Stimulated activated CD8-positive, alpha-beta memory T cell treated with anti-CD3 and anti-CD28 coated beads, Interleukin-15, amount 100 ng/mL, for 24 hours (primary cell): ENCODE data around the gene EEF2K.
A peak's percentile ranks its signal among the peaks of the same experiment; 100 is the strongest.
"Not testable (repeated sequence)": the region's sequence is repeated elsewhere in the genome, so short reads cannot be mapped to it uniquely, and the experiment has no call there.

Source experiments
- DNase-seq: peaks from one replicate; pipeline ENCODE4 v3.0.0-alpha.2; 2020; ENCODE audit warnings: low read depth

The EEF2K gene

GRCh38 chr16:22206013-22206841, at the start of gene EEF2K:
Gene EEF2K, plus strand, starts transcription at chr16:22206278. Its CDS starts 19,452 bp downstream, at chr16:22225730.
- DNase-seq, result peak; percentile 63

- DNase-seq, result no peak
These were observed 44.7 kb upstream of the EEF2K start for GRCh38 chr16:22161401-22161800.

GRCh38 chr16:22161999-22162655, 44.0 kb upstream of the EEF2K start, which contains the start of gene SDR42E2:
Gene SDR42E2, plus strand, starts transcription at chr16:22162506. Its CDS starts 3,077 bp downstream, at chr16:22165583.
- no peak for DNase-seq

GRCh38 chr16:22162656-22163009, 43.4 kb upstream of the EEF2K start:
- DNase-seq, result no peak

- no peak for DNase-seq
These were observed 42.3 kb upstream of the EEF2K start for GRCh38 chr16:22163806-22164205.

GRCh38 chr16:22164482-22164881, 41.6 kb upstream of the EEF2K start:
- no peak for DNase-seq

GRCh38 chr16:22165508-22166285, 40.4 kb upstream of the EEF2K start:
- DNase-seq, result no peak

- no peak for DNase-seq
These were observed 34.1 kb upstream of the EEF2K start for GRCh38 chr16:22171953-22172352.

- DNase-seq, result not testable (repeated sequence)
These were observed 33.4 kb upstream of the EEF2K start for GRCh38 chr16:22172642-22173041.

- no peak for DNase-seq
These were observed 31.4 kb upstream of the EEF2K start for GRCh38 chr16:22174642-22175041.

GRCh38 chr16:22177968-22178930, 27.8 kb upstream of the EEF2K start:
- DNase-seq, result no peak

GRCh38 chr16:22181426-22181825, 24.7 kb upstream of the EEF2K start:
- DNase-seq, result no peak

- DNase-seq, result no peak
These were observed 24.2 kb upstream of the EEF2K start for GRCh38 chr16:22181843-22182242.

- no peak for DNase-seq
These were observed 22.7 kb upstream of the EEF2K start for GRCh38 chr16:22183335-22183734.

GRCh38 chr16:22183901-22184614, 22.0 kb upstream of the EEF2K start:
- DNase-seq, result no peak

GRCh38 chr16:22184615-22184968, 21.5 kb upstream of the EEF2K start:
- DNase-seq, result no peak

- no peak for DNase-seq
These were observed 19.6 kb upstream of the EEF2K start for GRCh38 chr16:22186517-22186916.

GRCh38 chr16:22188267-22188594, 17.8 kb upstream of the EEF2K start:
- no peak for DNase-seq

- peak; percentile 21 for DNase-seq
These were observed 17.3 kb upstream of the EEF2K start for GRCh38 chr16:22188595-22189442.

- DNase-seq, result no peak
These were observed 16.5 kb upstream of the EEF2K start for GRCh38 chr16:22189473-22190080.
